Tracheal epithelial cell (primary cell): ENCODE results near the gene NCS1. TPM values are rescaled to one million over a fixed set of nuclear protein-coding genes. Genes with fewer than 3 reads are reported as not detected.

Experiments used
- total RNA-seq: library from RNA; depleted of rRNA; stranded (reverse); fragments of >200 nt; gene quantifications from 2 replicates; pipeline ENCODE4 v1.2.1, GENCODE V29; 2014

The NCS1 gene
- 40.1 and 60.7 TPM in 2 replicates for total RNA-seq

DNA sequence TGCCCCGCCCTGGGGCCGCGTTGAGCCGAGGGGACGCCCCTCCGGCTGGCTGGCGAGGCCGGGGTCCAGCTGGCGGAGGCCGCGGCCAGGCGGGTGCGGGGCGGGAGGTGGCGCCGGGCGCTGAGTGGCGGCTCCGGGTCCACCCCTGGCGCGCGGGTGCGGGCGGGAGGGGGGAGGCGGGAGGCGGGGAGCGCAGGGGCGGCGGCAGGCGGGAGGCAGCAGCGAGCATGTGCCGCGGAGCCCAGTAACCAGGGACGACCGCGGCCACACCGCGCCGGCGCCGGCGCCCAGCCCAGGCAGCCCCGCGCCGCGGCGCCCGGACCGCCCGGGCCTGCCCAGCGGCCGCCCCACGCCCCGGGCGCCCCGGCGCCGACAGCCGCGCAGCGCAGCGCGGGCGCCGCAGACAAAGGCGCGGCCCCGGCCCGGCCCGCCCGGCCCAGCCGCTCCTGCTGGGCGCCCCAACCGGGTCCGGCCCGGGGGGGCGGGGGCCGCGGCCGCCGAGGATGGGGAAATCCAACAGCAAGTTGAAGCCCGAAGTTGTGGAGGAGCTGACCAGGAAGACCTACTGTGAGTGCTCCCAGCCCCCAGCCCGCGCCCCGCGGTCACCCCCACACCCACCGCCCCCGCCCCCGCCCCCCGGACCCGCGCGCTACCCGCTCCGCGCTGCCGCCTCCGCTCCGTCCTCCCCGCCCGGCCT, at the start of gene NCS1:
NCS1 (plus strand) TSS at position 244 of the 697 bp plus-strand sequence; CDS start at position 504, 260 bp downstream.

DNA sequence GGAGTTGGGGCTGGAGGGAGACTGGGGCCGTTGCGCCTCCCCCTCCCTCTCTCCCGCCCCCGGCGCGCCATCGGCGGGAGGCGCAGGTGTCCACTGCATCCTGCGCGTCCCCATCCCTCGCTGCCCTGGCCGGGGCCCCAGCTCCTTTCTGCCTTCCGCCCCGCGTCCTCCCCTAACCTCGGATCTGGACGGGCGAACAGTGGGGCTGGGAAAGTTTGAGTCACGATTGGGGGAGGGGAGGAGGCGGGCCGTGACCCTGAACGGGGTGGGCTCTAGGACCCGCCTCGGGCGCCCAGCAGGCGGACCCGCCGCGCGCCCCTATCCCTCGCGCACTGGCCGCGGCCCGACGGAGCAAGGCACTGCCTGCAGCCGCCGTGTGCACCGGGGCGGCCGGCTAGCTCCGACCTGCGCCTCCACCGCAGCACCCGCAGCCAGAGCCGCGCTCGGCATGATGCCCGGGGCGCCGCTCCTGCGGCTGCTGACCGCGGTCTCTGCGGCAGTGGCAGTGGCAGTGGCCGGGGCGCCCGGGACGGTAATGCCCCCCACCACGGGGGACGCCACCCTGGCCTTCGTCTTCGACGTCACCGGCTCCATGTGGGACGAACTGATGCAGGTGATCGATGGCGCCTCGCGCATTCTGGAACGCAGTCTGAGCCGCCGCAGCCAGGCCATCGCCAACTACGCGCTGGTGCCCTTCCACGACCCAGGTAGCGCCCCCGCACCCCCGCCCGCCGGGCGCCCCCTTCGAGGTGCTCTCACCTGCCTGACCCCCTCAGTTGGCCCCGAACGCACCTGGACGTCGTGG, 93.4 kb downstream of the NCS1 start, which contains the start of gene HMCN2:
HMCN2 (plus strand) TSS at position 330 of the 805 bp plus-strand sequence; CDS start at position 449, 119 bp downstream.

Other genes starting within 250 kb of the NCS1 start
- 12.6 and 15.2 TPM in 2 replicates for gene FNBP1, start 129.2 kb upstream of the NCS1 start, total RNA-seq
- gene GPR107, start 118.5 kb upstream of the NCS1 start, total RNA-seq: 19.3 and 21.1 TPM in 2 replicates
- under 0.01 and 0.21 TPM in 2 replicates for gene HMCN2, start 93.4 kb downstream of the NCS1 start, total RNA-seq